HepG2 (cell line): Measurements from ENCODE around the gene SLC44A5.

ENCODE experiments used
- BHLHE40 ChIP-seq: IDR thresholded peaks from 2 replicates; pipeline ENCODE4 v1.6.1; 2011; ENCODE audit warnings: low read length, improper control_type of control experiment
- POGK ChIP-seq: sonication (generic); formaldehyde crosslinking; conservative IDR thresholded peaks from 2 replicates; pipeline ENCODE4 v1.8.0; 2022; ENCODE audit warnings: mild to moderate bottlenecking, moderate library complexity, missing genetic modification reagents
- SMARCC2 ChIP-seq: fragments of 450-650 bp; IDR thresholded peaks from 2 replicates; pipeline ENCODE4 v1.6.1; 2017; ENCODE audit warnings: antibody characterized with exemption, mild to moderate bottlenecking
- TCF12 ChIP-seq, 2 experiments: fragments of 450-650 bp in 1 of 2; sonication (generic) in 1 of 2; formaldehyde crosslinking in 1 of 2; IDR thresholded peaks; 2 replicates each; pipeline versions ENCODE4 v1.6.1 to v1.8.0; 2017 to 2022; ENCODE audit warnings: antibody characterized with exemption in 1 of 2, mild to moderate bottlenecking in 1 of 2, missing genetic modification reagents in 1 of 2, moderate library complexity in 1 of 2

GRCh38 chr1:75613916-75614315, 3.0 kb upstream of the SLC44A5 start:
- no peak for TF ChIP-seq POGK (CRISPR knock-in tag)
- TF ChIP-seq SMARCC2, result no peak
- TF ChIP-seq TCF12 (IDR thresholded peaks at IDR 0.05), result no peak
- TF ChIP-seq TCF12 (CRISPR knock-in tag; IDR thresholded peaks at IDR 0.05), result no peak
- no peak for TF ChIP-seq BHLHE40
